ENCODE results near the gene SCGB2B2. TPM values are rescaled to one million over a fixed set of nuclear protein-coding genes. Genes with fewer than 3 reads are reported as not detected.

SCGB2B2 gene
- polyA plus RNA-seq, 5 donors, result 0.64 to 1.9 (median 1.4) TPM

Other genes starting within 250 kb of the SCGB2B2 start
- gene UBA2, start 248.8 kb downstream of the SCGB2B2 start, polyA plus RNA-seq (ENCODE audit: insufficient read depth in 1 of 5, insufficient read length in 5 of 5, low replicate concordance in 1 of 5), result 100 to 1,000 TPM; 125 to 174 (median 153) TPM
- gene WTIP, start 195.4 kb downstream of the SCGB2B2 start, polyA plus RNA-seq (ENCODE audit: insufficient read depth in 1 of 5, insufficient read length in 5 of 5, low replicate concordance in 1 of 5), result 10 to 100 TPM; 20.5 to 32.5 (median 30.5) TPM
- gene ZNF302, start 519 bp upstream of the SCGB2B2 start, polyA plus RNA-seq (ENCODE audit: insufficient read depth in 1 of 5, insufficient read length in 5 of 5, low replicate concordance in 1 of 5), result 100 to 1,000 TPM in 1 of 5 donors, 10 to 100 TPM in 4; 63.0 to 111 (median 87.3) TPM
- 10 to 100 TPM; 16.0 to 31.2 (median 20.5) TPM for gene ZNF181, start 57.1 kb upstream of the SCGB2B2 start, polyA plus RNA-seq (ENCODE audit: insufficient read depth in 1 of 5, insufficient read length in 5 of 5, low replicate concordance in 1 of 5)
- gene ZNF599, start 96.1 kb upstream of the SCGB2B2 start, polyA plus RNA-seq (ENCODE audit: insufficient read depth in 1 of 5, insufficient read length in 5 of 5, low replicate concordance in 1 of 5), result 10 to 100 TPM; 12.6 to 16.5 (median 15.0) TPM
- 10 to 100 TPM in 2 of 5 donors, 1 to 10 TPM in 3; 7.4 to 11.2 (median 9.2) TPM for gene ZNF30, start 249.7 kb upstream of the SCGB2B2 start, polyA plus RNA-seq (ENCODE audit: insufficient read depth in 1 of 5, insufficient read length in 5 of 5, low replicate concordance in 1 of 5)

Measured in right lung (tissue), 5 donors.